CD4-positive, alpha-beta T cell (primary cell): ENCODE results near the gene CPM. TPM values are rescaled to one million over a fixed set of nuclear protein-coding genes. Genes with fewer than 3 reads are reported as not detected.

Experiments used
- ATAC-seq: fragments of 200-7000 bp; cut with Tn5 transposase; one replicate; pipeline ENCODE4 v1.10.0; 2022; ENCODE audit warnings: mild to moderate bottlenecking; ENCODE audit not compliant: poor library complexity
- CTCF ChIA-PET: fragments of 350-600 bp; sonication (Branson Sonifier 250); formaldehyde crosslinking; loops from one replicate; lab custom pipeline; 2021; ENCODE audit warnings: antibody characterized with exemption, inconsistent platforms; lab: Charles Lee
- POLR2A ChIA-PET: fragments of 350-600 bp; sonication (Branson Sonifier 250); formaldehyde crosslinking; loops from one replicate; lab custom pipeline; 2021; ENCODE audit warnings: antibody characterized with exemption, inconsistent platforms; lab: Charles Lee
- DNase-seq, 14 experiments: peaks; one replicate each; pipeline ENCODE4 v3.0.0-alpha.2; 2013 to 2020; ENCODE audit warnings: mixed read lengths in 2 of 14
- H3K27ac ChIP-seq, 2 donors: one replicate each; pipeline versions ENCODE4 v1.5.1 to v1.7.0; 2013; ENCODE audit warnings: low read length in 2 of 2, low read depth in 1 of 2, mild to moderate bottlenecking in 1 of 2
- H3K27me3 ChIP-seq, 2 experiments: 1 replicate in 1 of 2; 2 replicates in 1 of 2; pipeline versions ENCODE4 v1.6.1 to v1.7.0; 2013; ENCODE audit warnings: low read length in 2 of 2, control low read depth in 1 of 2, mild to moderate bottlenecking in 1 of 2, moderate library complexity in 1 of 2; ENCODE audit not compliant: insufficient read depth in 2 of 2, control insufficient read depth in 1 of 2
- H3K36me3 ChIP-seq: one replicate; pipeline ENCODE4 v1.6.1; 2013; ENCODE audit warnings: low read length, control low read depth; ENCODE audit not compliant: insufficient read depth
- H3K4me1 ChIP-seq: one replicate; pipeline ENCODE4 v1.6.1; 2013; ENCODE audit warnings: low read length, control low read depth; ENCODE audit not compliant: insufficient read depth
- H3K4me3 ChIP-seq: one replicate; pipeline ENCODE4 v1.5.1; 2013; ENCODE audit warnings: mild to moderate bottlenecking, low read length, moderate library complexity
- H3K9me3 ChIP-seq, 2 experiments: 1 replicate in 1 of 2; 2 replicates in 1 of 2; pipeline versions ENCODE4 v1.6.1 to v1.7.0; 2013; ENCODE audit warnings: low read length in 2 of 2, mild to moderate bottlenecking in 2 of 2, control low read depth in 1 of 2, moderate library complexity in 1 of 2; ENCODE audit not compliant: control insufficient read depth in 1 of 2, insufficient read depth in 1 of 2
- H3K27ac Mint-ChIP-seq: one replicate; pipeline ENCODE4 v1.8.0; 2020; ENCODE audit warnings: mixed read lengths
- H3K27me3 Mint-ChIP-seq: one replicate; pipeline ENCODE4 v1.8.0; 2021; ENCODE audit warnings: mixed read lengths
- H3K36me3 Mint-ChIP-seq: one replicate; pipeline ENCODE4 v1.8.0; 2021; ENCODE audit warnings: low read depth, mixed read lengths
- H3K4me1 Mint-ChIP-seq: one replicate; pipeline ENCODE4 v1.8.0; 2021; ENCODE audit warnings: low read depth, mixed read lengths
- H3K4me3 Mint-ChIP-seq: one replicate; pipeline ENCODE4 v1.8.0; 2020; ENCODE audit warnings: mild to moderate bottlenecking, mixed read lengths
- H3K9me3 Mint-ChIP-seq: one replicate; pipeline ENCODE4 v1.8.0; 2020; ENCODE audit warnings: mixed read lengths
- intact Hi-C, 2 experiments: fragments of 100-400 bp; cut with DNase I in 1 of 2; cut with micrococcal nuclease in 1 of 2; formaldehyde crosslinking; loops; one replicate each; pipeline versions ENCODE4 v1.15.1 to v1.9.0; 2023 to 2025; cut with DNase I, micrococcal nuclease
- total RNA-seq, 174 experiments: library from RNA in 2 of 174; stranded (reverse) in 2 of 174; gene quantifications; one replicate each; pipeline ENCODE4 v1.2.3 and lab custom pipeline; 2021 to 2026
- TF ChIP-seq, protein P1 (sequence below): fragments of 200-600 bp; IDR thresholded peaks from one replicate; pipeline ENCODE4 v1.8.0; 2022; ENCODE audit warnings: antibody characterized with exemption, mild to moderate bottlenecking

CPM gene
- total RNA-seq, 2 experiments from 2014 or later = 1.9 to 2.2 TPM

DNA sequence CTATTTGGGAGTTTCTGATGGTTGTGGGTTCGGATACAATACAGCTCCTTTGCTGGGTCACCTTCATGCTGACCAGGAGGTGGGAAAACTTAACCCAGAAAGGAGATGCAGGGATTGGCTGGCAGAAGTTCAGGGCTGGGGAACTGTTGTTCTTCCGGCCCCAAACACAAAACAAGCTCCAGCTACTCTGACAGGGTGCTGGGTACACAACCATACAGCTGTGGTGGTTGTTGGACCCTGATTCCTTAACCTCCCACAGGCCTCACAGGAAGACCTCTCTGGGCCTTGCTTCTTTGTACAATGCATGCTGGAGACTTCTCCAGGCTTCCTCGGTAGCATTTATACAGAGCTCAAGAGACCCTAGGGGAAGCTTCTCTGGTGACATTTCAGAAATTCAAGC lies 47.6 kb downstream of the CPM start:
- ChIA-PET POLR2A (no interaction called here), CTCF (no interaction called here)
- intact Hi-C loops = no loop called here
- H3K27ac Mint-ChIP-seq = no peak overlapping the region
- ATAC-seq (no peak), DNase-seq (no peak)
- H3K36me3 Mint-ChIP-seq = no peaks in the 10 kb centered on the region
- H3K4me1 ChIP-seq = no peaks in the 10 kb centered on the region
- no peak overlapping the region for H3K27ac ChIP-seq
- no peaks in the 10 kb centered on the region for H3K4me1 Mint-ChIP-seq
- H3K9me3 Mint-ChIP-seq = peaks cover 3% of the 10 kb centered on the region
- H3K36me3 ChIP-seq = no peaks in the 10 kb centered on the region
- no peaks in the 10 kb centered on the region for H3K27me3 ChIP-seq
- H3K4me3 ChIP-seq = no peak overlapping the region
- TF ChIP-seq, protein P1, sequence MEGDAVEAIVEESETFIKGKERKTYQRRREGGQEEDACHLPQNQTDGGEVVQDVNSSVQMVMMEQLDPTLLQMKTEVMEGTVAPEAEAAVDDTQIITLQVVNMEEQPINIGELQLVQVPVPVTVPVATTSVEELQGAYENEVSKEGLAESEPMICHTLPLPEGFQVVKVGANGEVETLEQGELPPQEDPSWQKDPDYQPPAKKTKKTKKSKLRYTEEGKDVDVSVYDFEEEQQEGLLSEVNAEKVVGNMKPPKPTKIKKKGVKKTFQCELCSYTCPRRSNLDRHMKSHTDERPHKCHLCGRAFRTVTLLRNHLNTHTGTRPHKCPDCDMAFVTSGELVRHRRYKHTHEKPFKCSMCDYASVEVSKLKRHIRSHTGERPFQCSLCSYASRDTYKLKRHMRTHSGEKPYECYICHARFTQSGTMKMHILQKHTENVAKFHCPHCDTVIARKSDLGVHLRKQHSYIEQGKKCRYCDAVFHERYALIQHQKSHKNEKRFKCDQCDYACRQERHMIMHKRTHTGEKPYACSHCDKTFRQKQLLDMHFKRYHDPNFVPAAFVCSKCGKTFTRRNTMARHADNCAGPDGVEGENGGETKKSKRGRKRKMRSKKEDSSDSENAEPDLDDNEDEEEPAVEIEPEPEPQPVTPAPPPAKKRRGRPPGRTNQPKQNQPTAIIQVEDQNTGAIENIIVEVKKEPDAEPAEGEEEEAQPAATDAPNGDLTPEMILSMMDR = no peak
- H3K27me3 Mint-ChIP-seq = no peaks in the 10 kb centered on the region
- H3K4me3 Mint-ChIP-seq = no peak overlapping the region
- no peaks in the 10 kb centered on the region for H3K9me3 ChIP-seq

DNA sequence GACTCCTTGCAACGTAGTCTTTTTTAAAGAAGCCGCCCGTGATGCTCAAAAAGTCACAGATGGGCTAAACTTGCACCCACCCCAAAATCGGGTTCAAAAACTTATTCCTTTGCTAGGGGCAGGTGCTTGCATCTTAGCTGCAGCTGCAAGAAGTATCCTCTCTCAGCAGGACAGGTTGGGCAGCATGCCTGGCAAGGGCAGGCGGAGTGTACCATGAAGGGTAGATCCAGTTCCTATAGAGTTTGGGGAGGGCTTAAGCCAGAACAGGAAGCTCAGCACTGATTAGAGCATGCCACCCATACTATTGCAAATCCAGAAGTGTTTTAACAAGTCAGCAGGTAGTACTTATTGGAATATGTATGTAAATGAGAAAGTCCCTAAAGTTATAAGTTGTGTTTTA lies 48.7 kb downstream of the CPM start:
- ATAC-seq (no peak), DNase-seq (no peak)
- no peaks in the 10 kb centered on the region for H3K4me1 ChIP-seq
- Mint-ChIP-seq H3K4me3 (no peak overlapping the region), H3K27me3 (no peaks in the 10 kb centered on the region), H3K4me1 (no peaks in the 10 kb centered on the region), H3K9me3 (peaks cover 3% of the 10 kb centered on the region), H3K36me3 (no peaks in the 10 kb centered on the region), H3K27ac (no peak overlapping the region)
- ChIA-PET POLR2A (no interaction called here), CTCF (no interaction called here)
- H3K9me3 ChIP-seq = no peaks in the 10 kb centered on the region
- TF ChIP-seq, protein P1 = no peak
- no peaks in the 10 kb centered on the region for H3K27me3 ChIP-seq
- no peaks in the 10 kb centered on the region for H3K36me3 ChIP-seq
- intact Hi-C loops = no loop called here
- no peak overlapping the region for H3K27ac ChIP-seq
- H3K4me3 ChIP-seq = no peak overlapping the region

DNA sequence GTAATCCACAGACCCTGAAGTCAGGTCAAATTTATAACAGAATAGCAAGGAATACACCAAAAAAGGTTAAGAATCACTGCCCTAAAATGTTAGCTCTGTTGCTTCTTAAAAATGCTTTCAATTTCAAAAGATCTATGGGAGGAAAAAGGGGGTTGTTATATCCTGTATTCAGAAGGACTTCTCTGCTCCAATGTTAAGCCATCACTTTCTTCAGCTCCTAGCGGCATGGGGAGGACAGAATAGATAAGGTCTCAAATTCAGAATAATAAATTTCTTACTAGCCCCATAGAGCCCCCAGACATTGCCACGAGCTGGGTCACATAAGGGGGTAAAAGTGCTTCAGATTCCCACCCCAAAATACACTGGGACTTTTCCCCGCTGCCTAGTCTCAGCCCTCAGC lies 49.8 kb downstream of the CPM start:
- no peaks in the 10 kb centered on the region for H3K36me3 ChIP-seq
- no peak overlapping the region for H3K4me3 ChIP-seq
- ATAC-seq = no peak
- no peaks in the 10 kb centered on the region for H3K4me1 ChIP-seq
- no peaks in the 10 kb centered on the region for H3K4me1 Mint-ChIP-seq
- POLR2A ChIA-PET = no interaction called here
- intact Hi-C loops = no loop called here
- TF ChIP-seq, protein P1 = no peak
- no peak overlapping the region for H3K27ac Mint-ChIP-seq
- H3K27me3 ChIP-seq = no peaks in the 10 kb centered on the region
- no peaks in the 10 kb centered on the region for H3K36me3 Mint-ChIP-seq
- H3K9me3 ChIP-seq = no peaks in the 10 kb centered on the region
- no peaks in the 10 kb centered on the region for H3K27me3 Mint-ChIP-seq
- H3K9me3 Mint-ChIP-seq = peaks cover 3% of the 10 kb centered on the region
- no peak for DNase-seq
- no peak overlapping the region for H3K27ac ChIP-seq
- CTCF ChIA-PET = interaction anchor here (0.8 kb wide), 1 partner anchor 14 kb away, joined by 3 read pairs; no protein-coding TSS in a partner anchor
- H3K4me3 Mint-ChIP-seq = no peak overlapping the region
